Ovary (tissue), 9 donors: ENCODE results near the gene ADCY10. TPM values are rescaled to one million over a fixed set of nuclear protein-coding genes. Genes with fewer than 3 reads are reported as not detected.

ENCODE experiments used
- DNase-seq, 5 donors: peaks; one replicate each; pipeline ENCODE4 v3.0.0-alpha.2; 2019 to 2020
- H3K27ac ChIP-seq, 2 donors: fragments of 200-600 bp; one replicate each; pipeline versions ENCODE4 v1.5.1 to v1.8.0; 2019 to 2022
- H3K27me3 ChIP-seq: fragments of 200-600 bp; one replicate; pipeline ENCODE4 v1.8.0; 2022
- H3K36me3 ChIP-seq: fragments of 200-600 bp; sonication (generic); one replicate; pipeline ENCODE4 v1.5.1; 2019
- H3K4me1 ChIP-seq: one replicate; pipeline ENCODE4 v1.8.1; 2013; ENCODE audit warnings: mild to moderate bottlenecking, moderate library complexity; ENCODE audit not compliant: insufficient read depth
- H3K4me3 ChIP-seq: fragments of 200-600 bp; sonication (generic); one replicate; pipeline ENCODE4 v1.5.1; 2017
- H3K9me3 ChIP-seq, 2 donors: fragments of 200-600 bp in 1 of 2; sonication (generic) in 1 of 2; one replicate each; pipeline versions ENCODE4 v1.5.1 to v1.8.1; 2013 to 2019; ENCODE audit warnings: mild to moderate bottlenecking in 1 of 2, moderate library complexity in 1 of 2
- EP300 ChIP-seq: sonication (generic); formaldehyde crosslinking; IDR thresholded peaks from one replicate; pipeline ENCODE4 v1.6.1; 2017; ENCODE audit warnings: antibody characterized with exemption
- POLR2A ChIP-seq: fragments of 450-650 bp; IDR thresholded peaks from one replicate; pipeline ENCODE4 v1.6.1; 2017; ENCODE audit warnings: antibody characterized with exemption, mild to moderate bottlenecking, moderate library complexity
- WGBS, 3 donors: extraction: QIAGEN DNeasy Blood & Tissue Kit in 1 of 3; methylation state at CpG; one replicate each; pipeline versions ENCODE4 v1.1.5 to v1.1.7; 2013 to 2017; 5-methylcytosine and 5-hydroxymethylcytosine counted together
- intact Hi-C, 4 donors: fragments of 100-400 bp; cut with DNase I; formaldehyde crosslinking; loops; one replicate each; pipeline versions ENCODE4 v1.11.0 to v1.15.1; 2022 to 2023
- polyA plus RNA-seq, 2 donors: library from polyadenylated mRNA; stranded (reverse); fragments of 200-250 nt in 1 of 2; fragments of 350-450 nt in 1 of 2; fragmentation: Illumina TruSeq in 1 of 2; extraction: RNeasy Lipid Tissue Mini Kit (QIAGEN cat#74804) in 1 of 2; gene quantifications; one replicate each; pipeline ENCODE4 v1.2.3, GENCODE V29; 2013 to 2014
- total RNA-seq, 7 donors: library from RNA; depleted of rRNA in 2 of 7; stranded (reverse); fragments of >200 nt in 2 of 7; fragmentation: NEBNext Ultra II Directional in 3 of 7; extraction: Animal tissue kit (Norgen Biotek cat#: 25700) in 3 of 7; gene quantifications; one replicate each; pipeline versions ENCODE4 v1.1.0 to v1.2.4, GENCODE V29; 2016 to 2023
- TF ChIP-seq, protein P1 (sequence below), 3 donors: fragments of 450-650 bp in 2 of 3; fragments of 200-600 bp in 1 of 3; IDR thresholded peaks; one replicate each; pipeline versions ENCODE4 v1.5.1 to v1.8.0; 2016 to 2022; ENCODE audit warnings: antibody characterized with exemption in 3 of 3, mild to moderate bottlenecking in 1 of 3
- donor health status: DM: no; HTN: no; CAD: no; lungs with moderate emphysema.
- donor health status: DM: no; HTN: no; CAD: no.
- donor health status: Bipolar disorder and iron deficiency.
- donor health status: DM: yes; HTN: yes; CAD: no.
- donor health status: DM: no; HTN: no; CAD: no.
- donor health status: DM: yes; HTN: yes; CAD: no.

ADCY10 gene
- total and polyA plus RNA-seq, 9 donors: 0.05 to 0.23 (median 0.08) TPM; not detected in 3

DNA sequence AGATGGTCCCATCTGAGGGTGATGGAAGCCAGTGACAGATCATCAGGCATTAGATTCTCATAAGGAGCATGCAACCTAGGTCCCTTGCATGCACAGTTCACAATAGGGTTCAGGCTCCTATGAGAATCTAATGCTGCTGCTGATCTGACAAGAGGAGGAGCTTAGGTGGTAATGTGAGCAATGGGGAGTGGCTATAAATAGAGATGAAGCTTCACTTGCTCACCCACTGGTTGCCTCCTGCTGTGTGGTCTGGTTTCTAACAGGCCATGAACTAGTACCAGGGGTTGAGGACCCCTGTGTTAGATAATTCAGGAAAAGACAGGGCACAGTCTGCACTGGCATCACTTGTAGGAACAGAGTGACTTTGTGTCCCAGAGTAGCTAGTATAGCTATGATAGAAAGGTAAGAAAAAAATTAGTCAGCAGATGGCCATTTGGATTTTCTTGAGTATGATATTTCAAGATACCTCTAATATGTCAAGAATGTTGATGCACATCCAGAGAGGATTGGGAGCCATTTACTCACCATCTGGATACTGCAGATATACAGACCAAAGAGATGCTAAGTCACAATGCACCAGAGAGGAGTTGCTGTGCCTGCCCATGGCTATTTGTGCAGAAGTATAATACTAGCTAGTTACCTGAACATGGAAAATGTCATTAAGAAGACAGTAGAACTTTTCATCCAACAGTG, 53.6 kb downstream of the ADCY10 start:
- no peaks in the 10 kb centered on the region for H3K36me3 ChIP-seq
- no peaks in the 10 kb centered on the region for H3K27me3 ChIP-seq
- no peak for DNase-seq
- no peaks in the 10 kb centered on the region for H3K4me1 ChIP-seq
- H3K9me3 ChIP-seq: no peaks in the 10 kb centered on the region
- no peak overlapping the region for H3K4me3 ChIP-seq
- no peak overlapping the region for H3K27ac ChIP-seq
- no peak for TF ChIP-seq EP300
- no peak for TF ChIP-seq POLR2A
- TF ChIP-seq, protein P1, sequence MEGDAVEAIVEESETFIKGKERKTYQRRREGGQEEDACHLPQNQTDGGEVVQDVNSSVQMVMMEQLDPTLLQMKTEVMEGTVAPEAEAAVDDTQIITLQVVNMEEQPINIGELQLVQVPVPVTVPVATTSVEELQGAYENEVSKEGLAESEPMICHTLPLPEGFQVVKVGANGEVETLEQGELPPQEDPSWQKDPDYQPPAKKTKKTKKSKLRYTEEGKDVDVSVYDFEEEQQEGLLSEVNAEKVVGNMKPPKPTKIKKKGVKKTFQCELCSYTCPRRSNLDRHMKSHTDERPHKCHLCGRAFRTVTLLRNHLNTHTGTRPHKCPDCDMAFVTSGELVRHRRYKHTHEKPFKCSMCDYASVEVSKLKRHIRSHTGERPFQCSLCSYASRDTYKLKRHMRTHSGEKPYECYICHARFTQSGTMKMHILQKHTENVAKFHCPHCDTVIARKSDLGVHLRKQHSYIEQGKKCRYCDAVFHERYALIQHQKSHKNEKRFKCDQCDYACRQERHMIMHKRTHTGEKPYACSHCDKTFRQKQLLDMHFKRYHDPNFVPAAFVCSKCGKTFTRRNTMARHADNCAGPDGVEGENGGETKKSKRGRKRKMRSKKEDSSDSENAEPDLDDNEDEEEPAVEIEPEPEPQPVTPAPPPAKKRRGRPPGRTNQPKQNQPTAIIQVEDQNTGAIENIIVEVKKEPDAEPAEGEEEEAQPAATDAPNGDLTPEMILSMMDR (IDR thresholded peaks at IDR 0.05): no peak
- intact Hi-C loops: no loop called here

GRCh38 chr1:167856711-167857418, 57.1 kb downstream of the ADCY10 start:
- no peaks in the 10 kb centered on the region for H3K27me3 ChIP-seq
- H3K4me1 ChIP-seq: no peaks in the 10 kb centered on the region
- DNase-seq: no peak
- WGBS, 3 donors: 79 to 86% (median 83%) methylated on average over 7 of the region's 7 CpGs
- no peak overlapping the region for H3K4me3 ChIP-seq
- no peaks in the 10 kb centered on the region for H3K36me3 ChIP-seq
- no peak overlapping the region for H3K27ac ChIP-seq
- intact Hi-C loops: no loop called here
- no peaks in the 10 kb centered on the region for H3K9me3 ChIP-seq
- TF ChIP-seq, protein P1 (IDR thresholded peaks at IDR 0.05): no peak
- no peak for TF ChIP-seq POLR2A
- TF ChIP-seq EP300: no peak

DNA sequence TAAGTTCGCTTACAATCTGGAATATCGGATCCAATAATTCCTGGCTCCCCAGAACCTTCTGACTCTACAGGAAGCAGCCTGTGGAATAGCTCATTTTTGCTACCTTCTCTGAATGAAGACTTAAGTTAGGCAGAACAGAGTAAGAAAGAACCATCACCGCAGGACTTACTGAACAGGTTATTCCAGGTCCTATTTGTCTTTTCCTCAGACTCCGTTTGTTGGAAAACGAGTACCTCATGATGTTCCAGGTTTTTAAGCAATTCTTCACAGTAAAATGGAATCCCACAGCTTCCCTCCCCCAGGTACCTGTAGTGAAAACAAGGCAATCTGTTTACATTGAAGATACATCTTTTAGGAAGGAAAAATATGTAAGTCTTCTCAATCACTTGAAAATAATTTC, 59.8 kb downstream of the ADCY10 start:
- Histone ChIP-seq H3K9me3 (no peaks in the 10 kb centered on the region), H3K27me3 (no peaks in the 10 kb centered on the region), H3K27ac (no peak overlapping the region), H3K4me3 (no peak overlapping the region), H3K36me3 (no peaks in the 10 kb centered on the region), H3K4me1 (no peaks in the 10 kb centered on the region)
- 77 to 87% (median 79%) methylated on average over 5 of the region's 5 CpGs for WGBS, 3 donors
- no peak for DNase-seq
- intact Hi-C loops: no loop called here
- TF ChIP-seq POLR2A (no peak), EP300 (no peak)
- TF ChIP-seq, protein P1 (IDR thresholded peaks at IDR 0.05): no peak

DNA sequence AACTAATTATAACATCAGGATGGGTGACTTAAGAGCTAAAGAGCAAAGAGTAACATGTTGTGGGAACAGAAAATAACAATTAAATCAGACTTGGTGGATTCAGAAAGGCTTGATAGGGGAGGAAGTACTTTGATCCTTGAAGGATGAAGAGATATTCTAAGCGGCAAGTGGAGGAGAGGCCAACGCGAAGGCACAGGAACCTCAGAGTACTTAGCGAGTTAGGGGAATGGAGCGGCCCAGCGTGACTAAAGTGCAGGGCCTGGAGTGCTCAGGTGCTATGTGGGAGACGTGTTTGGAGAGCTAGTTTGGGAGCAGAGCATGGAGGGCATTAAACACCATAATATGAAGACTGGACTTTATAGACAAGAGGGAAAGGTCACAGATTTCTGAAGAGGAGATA, 64.3 kb downstream of the ADCY10 start:
- H3K27me3 ChIP-seq: no peaks in the 10 kb centered on the region
- no peak overlapping the region for H3K27ac ChIP-seq
- WGBS, 3 donors: 90 to 92% (median 92%) methylated on average over 7 of the region's 7 CpGs
- H3K36me3 ChIP-seq: no peaks in the 10 kb centered on the region
- no peak overlapping the region for H3K4me3 ChIP-seq
- intact Hi-C loops: no loop called here
- TF ChIP-seq EP300: no peak
- TF ChIP-seq, protein P1 (IDR thresholded peaks at IDR 0.05): no peak
- TF ChIP-seq POLR2A: no peak
- no peak for DNase-seq
- no peaks in the 10 kb centered on the region for H3K9me3 ChIP-seq
- H3K4me1 ChIP-seq: no peaks in the 10 kb centered on the region
